ENCODE data around the gene SRSF8. TPM values are rescaled to one million over a fixed set of nuclear protein-coding genes. Genes with fewer than 3 reads are reported as not detected.
"Not testable (repeated sequence)": the region's sequence is repeated elsewhere in the genome, so short reads cannot be mapped to it uniquely, and the experiment has no call there.

The SRSF8 gene
- total RNA-seq, 1 experiment from 2014 or later: 12.6 TPM

GRCh38 chr11:95111471-95111870 lies 44.8 kb downstream of the SRSF8 start:
- in situ Hi-C loops (cut with HindIII; ENCODE audit: low pct_unique_long_range_greater_than_20kb, low sequenced_read_pairs); DNase-seq (ENCODE audit: low read depth): not testable (repeated sequence)

GRCh38 chr11:95111923-95112540 lies 45.3 kb downstream of the SRSF8 start:
- no peak for DNase-seq (ENCODE audit: low read depth)
- in situ Hi-C loops (cut with HindIII; ENCODE audit: low pct_unique_long_range_greater_than_20kb, low sequenced_read_pairs): no loop called here

GRCh38 chr11:95115597-95115996 lies 48.9 kb downstream of the SRSF8 start:
- in situ Hi-C loops (cut with HindIII; ENCODE audit: low pct_unique_long_range_greater_than_20kb, low sequenced_read_pairs): no loop called here
- no peak for DNase-seq (ENCODE audit: low read depth)

- in situ Hi-C loops (cut with HindIII; ENCODE audit: low pct_unique_long_range_greater_than_20kb, low sequenced_read_pairs): no loop called here
- DNase-seq (ENCODE audit: low read depth): no peak
Observed at GRCh38 chr11:95119361-95120060, 52.8 kb downstream of the SRSF8 start.

Other genes starting within 250 kb of the SRSF8 start
- 30.4 and 39.0 TPM in 2 replicates for gene CWC15, start 93.4 kb upstream of the SRSF8 start, total RNA-seq (2014; rRNA removed; shearing (Covaris generic); ENCODE audit: low replicate concordance)
- gene KDM4D, start 93.2 kb upstream of the SRSF8 start, total RNA-seq (2014; rRNA removed; shearing (Covaris generic); ENCODE audit: low replicate concordance): 0.30 and 4.1 TPM in 2 replicates
- gene KDM4E, start 41.7 kb upstream of the SRSF8 start, total RNA-seq (2014; rRNA removed; shearing (Covaris generic); ENCODE audit: low replicate concordance): not detected in 2 replicates
- not detected in 2 replicates for gene KDM4F, start 17.5 kb upstream of the SRSF8 start, total RNA-seq (2014; rRNA removed; shearing (Covaris generic); ENCODE audit: low replicate concordance)
- gene ENDOD1, start 22.9 kb downstream of the SRSF8 start, total RNA-seq (2014; rRNA removed; shearing (Covaris generic); ENCODE audit: low replicate concordance): 7.4 and 8.8 TPM in 2 replicates
- 0.67 and 2.1 TPM in 2 replicates for gene SESN3, start 164.3 kb downstream of the SRSF8 start, total RNA-seq (2014; rRNA removed; shearing (Covaris generic); ENCODE audit: low replicate concordance)

Measured in Caki2 (cell line).